KMS-11 (cell line): ENCODE data around the gene CCBE1.
"Not testable (repeated sequence)": the region's sequence is repeated elsewhere in the genome, so short reads cannot be mapped to it uniquely, and the experiment has no call there.

Source experiments
- H2AFZ ChIP-seq: fragments of 200-600 bp; sonication (generic); 2 replicates; pipeline ENCODE4 v1.6.1; 2016; ENCODE audit warnings: antibody characterized with exemption, mixed run types, low read depth
- H3K27ac ChIP-seq: fragments of 200-600 bp; sonication (generic); 2 replicates; pipeline ENCODE4 v1.6.1; 2016; ENCODE audit warnings: mild to moderate bottlenecking, mixed run types
- H3K27me3 ChIP-seq: fragments of 200-600 bp; sonication (generic); 2 replicates; pipeline ENCODE4 v1.6.1; 2017; ENCODE audit warnings: mild to moderate bottlenecking, low read depth, mixed run types, moderate library complexity; ENCODE audit not compliant: insufficient read depth
- H3K36me3 ChIP-seq: fragments of 200-600 bp; sonication (generic); 2 replicates; pipeline ENCODE4 v1.6.1; 2017; ENCODE audit warnings: mild to moderate bottlenecking, mixed run types; ENCODE audit not compliant: insufficient read depth
- H3K4me1 ChIP-seq: fragments of 200-600 bp; sonication (generic); 2 replicates; pipeline ENCODE4 v1.6.1; 2016; ENCODE audit warnings: mild to moderate bottlenecking, low read depth, mixed run types; ENCODE audit not compliant: poor library complexity, severe bottlenecking
- H3K4me2 ChIP-seq: fragments of 200-600 bp; sonication (generic); 2 replicates; pipeline ENCODE4 v1.7.0; 2016; ENCODE audit warnings: mild to moderate bottlenecking, mixed run types
- H3K4me3 ChIP-seq: fragments of 200-600 bp; sonication (generic); IDR thresholded peaks from 2 replicates; pipeline ENCODE4 v1.6.1; 2017; ENCODE audit warnings: low read depth, low read length, mixed read lengths; ENCODE audit not compliant: insufficient read depth
- H3K79me2 ChIP-seq: fragments of 200-600 bp; sonication (generic); 2 replicates; pipeline ENCODE4 v1.6.1; 2016; ENCODE audit warnings: low read depth, mixed run types; ENCODE audit not compliant: insufficient read depth
- H3K9ac ChIP-seq: fragments of 200-600 bp; sonication (generic); 2 replicates; pipeline ENCODE4 v1.6.1; 2016; ENCODE audit warnings: mild to moderate bottlenecking, mixed run types
- H4K20me1 ChIP-seq: fragments of 200-600 bp; sonication (generic); 2 replicates; pipeline ENCODE4 v1.6.1; 2016; ENCODE audit warnings: mild to moderate bottlenecking, mixed run types; ENCODE audit not compliant: insufficient read depth
- TF ChIP-seq, protein P1 (sequence below): fragments of 200-600 bp; sonication (generic); conservative IDR thresholded peaks from 2 replicates; pipeline ENCODE4 v1.6.1; 2017; ENCODE audit warnings: low read depth, mild to moderate bottlenecking, antibody characterized with exemption, low read length, moderate library complexity, mixed read lengths

The CCBE1 gene

DNA sequence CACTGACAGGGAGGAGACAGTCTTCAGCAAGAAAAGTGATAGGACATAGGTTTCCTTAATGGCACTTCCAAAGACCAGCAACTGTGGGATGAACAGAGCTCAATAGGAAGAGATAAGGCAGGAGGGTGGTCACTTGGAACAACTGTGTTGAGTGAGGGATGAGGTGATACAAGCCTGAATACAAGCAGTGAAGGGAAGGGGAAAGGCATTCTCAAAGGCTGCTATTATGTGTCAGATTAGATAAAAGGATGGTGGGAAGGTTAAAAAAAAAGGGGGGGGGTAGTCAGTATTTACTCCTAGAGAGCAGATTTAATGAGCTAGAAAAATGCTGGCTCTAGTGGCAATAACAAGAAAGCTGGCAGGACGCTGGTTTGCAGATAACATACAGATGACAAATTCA is 25.7 kb downstream of the CCBE1 start:
- Histone ChIP-seq H3K4me1 (peaks cover 7% of the 10 kb centered on the region), H3K27ac (no peak overlapping the region), H3K27me3 (no peaks in the 10 kb centered on the region), H3K79me2 (no peaks in the 10 kb centered on the region), H3K36me3 (no peaks in the 10 kb centered on the region), H4K20me1 (no peaks in the 10 kb centered on the region), H3K9ac (no peak overlapping the region), H3K4me3 (no peak overlapping the region), H2AFZ (no peak overlapping the region), H3K4me2 (no peak overlapping the region)
- TF ChIP-seq, protein P1, sequence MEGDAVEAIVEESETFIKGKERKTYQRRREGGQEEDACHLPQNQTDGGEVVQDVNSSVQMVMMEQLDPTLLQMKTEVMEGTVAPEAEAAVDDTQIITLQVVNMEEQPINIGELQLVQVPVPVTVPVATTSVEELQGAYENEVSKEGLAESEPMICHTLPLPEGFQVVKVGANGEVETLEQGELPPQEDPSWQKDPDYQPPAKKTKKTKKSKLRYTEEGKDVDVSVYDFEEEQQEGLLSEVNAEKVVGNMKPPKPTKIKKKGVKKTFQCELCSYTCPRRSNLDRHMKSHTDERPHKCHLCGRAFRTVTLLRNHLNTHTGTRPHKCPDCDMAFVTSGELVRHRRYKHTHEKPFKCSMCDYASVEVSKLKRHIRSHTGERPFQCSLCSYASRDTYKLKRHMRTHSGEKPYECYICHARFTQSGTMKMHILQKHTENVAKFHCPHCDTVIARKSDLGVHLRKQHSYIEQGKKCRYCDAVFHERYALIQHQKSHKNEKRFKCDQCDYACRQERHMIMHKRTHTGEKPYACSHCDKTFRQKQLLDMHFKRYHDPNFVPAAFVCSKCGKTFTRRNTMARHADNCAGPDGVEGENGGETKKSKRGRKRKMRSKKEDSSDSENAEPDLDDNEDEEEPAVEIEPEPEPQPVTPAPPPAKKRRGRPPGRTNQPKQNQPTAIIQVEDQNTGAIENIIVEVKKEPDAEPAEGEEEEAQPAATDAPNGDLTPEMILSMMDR, result no peak

DNA sequence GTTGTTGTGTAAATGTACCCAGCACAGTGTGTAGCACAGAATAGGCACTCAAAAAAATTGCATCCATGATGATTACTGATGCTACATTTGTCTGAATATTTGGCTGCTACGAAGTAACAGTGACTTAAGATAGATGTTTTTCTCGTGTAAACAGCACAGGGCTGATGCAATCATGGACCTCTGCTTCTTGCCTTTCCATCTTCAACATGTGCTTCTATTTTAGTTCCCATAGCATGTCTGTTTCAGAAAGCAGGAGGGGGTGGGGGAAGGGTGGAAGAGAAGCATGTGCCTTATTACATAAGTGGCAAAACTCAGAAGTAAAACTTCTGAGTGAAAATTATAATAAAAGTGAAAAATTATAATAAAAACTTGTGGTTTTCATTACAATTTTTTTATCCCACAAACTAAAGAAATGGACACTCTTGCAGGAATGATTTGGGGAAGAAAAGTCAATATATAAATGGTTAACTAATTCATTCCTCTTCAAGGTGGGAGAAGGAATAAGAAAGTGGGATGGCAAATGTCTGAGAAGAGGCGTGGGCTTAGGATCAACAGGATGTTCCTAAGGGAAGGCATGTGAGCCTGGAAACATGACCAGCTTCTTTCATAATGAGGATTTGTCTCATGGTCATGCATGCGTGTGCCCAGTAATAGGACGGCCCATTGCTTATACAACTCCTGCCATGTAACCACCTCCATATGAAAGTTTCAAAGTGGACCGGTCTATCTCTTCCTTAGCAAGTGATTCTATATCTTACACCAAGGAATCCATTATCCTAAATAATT is 27.2 kb downstream of the CCBE1 start:
- Histone ChIP-seq H3K27ac (no peak overlapping the region), H3K79me2 (no peaks in the 10 kb centered on the region)

DNA sequence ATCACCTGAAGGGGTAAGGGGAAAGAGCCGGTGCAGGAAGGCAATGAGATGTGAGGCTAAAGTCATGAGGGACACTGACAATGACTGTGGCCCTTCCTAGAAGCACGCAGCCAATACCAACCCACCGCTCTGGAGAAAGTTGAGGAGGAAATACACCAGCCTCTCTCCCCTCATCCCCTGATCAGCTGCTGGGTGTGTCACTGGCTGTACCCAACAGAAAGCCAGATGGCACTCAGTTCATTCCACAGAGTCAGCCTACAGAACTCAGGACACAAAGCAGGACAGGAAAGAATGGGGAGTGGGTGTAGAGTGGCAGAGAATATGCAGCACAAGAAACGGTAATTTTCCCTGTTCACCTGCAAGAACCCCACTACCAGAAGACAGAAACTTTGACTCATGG is 29.7 kb downstream of the CCBE1 start:
- Histone ChIP-seq H3K27ac (no peak overlapping the region), H3K4me3 (no peak overlapping the region), H3K79me2 (no peaks in the 10 kb centered on the region), H3K27me3 (no peaks in the 10 kb centered on the region), H3K4me2 (no peak overlapping the region), H2AFZ (no peak overlapping the region), H3K4me1 (peaks cover 7% of the 10 kb centered on the region), H3K9ac (no peak overlapping the region), H4K20me1 (no peaks in the 10 kb centered on the region), H3K36me3 (no peaks in the 10 kb centered on the region)
- TF ChIP-seq, protein P1, result no peak

More for the DNA sequence above, 27.2 kb downstream of the CCBE1 start:
- H3K9ac ChIP-seq, result no peak overlapping the region
- peaks cover 7% of the 10 kb centered on the region for H3K4me1 ChIP-seq
- no peak overlapping the region for H2AFZ ChIP-seq
- no peaks in the 10 kb centered on the region for H3K27me3 ChIP-seq
- no peak overlapping the region for H3K4me3 ChIP-seq
- no peak overlapping the region for H3K4me2 ChIP-seq
- H4K20me1 ChIP-seq, result no peaks in the 10 kb centered on the region
- TF ChIP-seq, protein P1, result no peak
- no peaks in the 10 kb centered on the region for H3K36me3 ChIP-seq

DNA sequence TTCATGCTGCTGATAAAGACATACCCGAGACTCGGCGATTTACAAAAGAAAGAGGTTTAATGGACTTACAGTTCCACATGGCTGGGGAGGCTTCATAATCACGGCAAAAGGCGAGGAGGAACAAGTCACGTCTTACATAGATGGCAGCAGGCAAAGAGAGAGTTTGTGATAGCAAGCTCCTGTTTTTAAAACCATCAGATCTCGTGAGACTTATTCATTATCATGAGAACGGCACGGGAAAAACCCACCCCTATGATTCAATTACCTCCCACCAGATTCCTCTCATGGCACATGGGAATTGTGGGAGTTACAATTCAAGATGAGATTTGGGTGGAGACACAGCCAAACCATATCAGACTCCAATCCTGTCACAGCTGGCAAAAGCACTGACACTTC is 31.2 kb downstream of the CCBE1 start:
- not testable (repeated sequence) for H3K79me2 ChIP-seq, H3K9ac ChIP-seq, H3K27ac ChIP-seq, H3K27me3 ChIP-seq, H2AFZ ChIP-seq, H4K20me1 ChIP-seq, H3K4me3 ChIP-seq, H3K36me3 ChIP-seq, H3K4me1 ChIP-seq, H3K4me2 ChIP-seq
